GM18526 (cell line): ENCODE results near the gene ZNF710.

Source experiments
- POLR2A ChIP-seq: IDR thresholded peaks from 3 replicates; pipeline ENCODE4 v1.6.1; 2011; ENCODE audit not compliant: insufficient read length; ENCODE audit errors: extremely low read depth

The ZNF710 gene

DNA sequence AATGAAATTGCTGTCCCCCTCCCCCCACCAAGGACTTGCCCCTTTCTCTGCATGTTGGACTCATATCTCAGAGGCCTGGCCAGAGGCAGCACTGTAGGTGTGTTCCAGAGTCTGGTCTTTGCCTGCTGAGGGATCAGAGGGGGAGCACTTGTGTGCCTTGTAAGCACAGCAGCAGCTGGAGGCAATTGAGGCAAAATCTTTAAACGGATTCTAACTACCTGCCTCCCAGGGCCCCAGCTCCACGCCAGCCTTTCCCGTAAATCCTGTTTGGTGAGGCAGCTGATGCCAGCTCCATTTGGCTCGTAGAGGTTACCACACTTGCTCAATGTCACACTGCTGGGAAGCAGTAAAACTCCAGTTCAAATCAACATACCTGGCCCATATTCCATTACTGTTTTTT lies 103.4 kb downstream of the ZNF710 start:
- no peak for TF ChIP-seq POLR2A

DNA sequence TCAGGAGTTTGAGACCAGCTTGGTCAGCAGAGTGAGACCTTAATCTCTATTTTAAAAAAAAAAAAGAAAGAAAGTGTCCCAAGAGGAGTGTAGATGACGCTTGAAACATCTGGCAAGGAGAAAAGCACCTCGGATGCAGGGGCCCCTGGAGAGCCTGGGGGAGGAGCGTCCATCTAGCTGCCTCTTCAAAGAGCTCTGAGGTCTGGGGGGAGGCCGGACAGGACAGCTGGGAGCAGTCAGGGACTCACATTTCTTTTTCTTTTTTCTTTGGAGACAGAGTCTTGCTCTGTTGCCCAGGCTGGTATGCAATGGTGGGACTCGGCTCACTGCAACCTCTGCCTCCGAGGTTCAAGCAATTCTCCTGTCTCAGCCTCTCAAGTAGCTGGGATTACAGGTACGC lies 104.4 kb downstream of the ZNF710 start:
- no peak for TF ChIP-seq POLR2A

DNA sequence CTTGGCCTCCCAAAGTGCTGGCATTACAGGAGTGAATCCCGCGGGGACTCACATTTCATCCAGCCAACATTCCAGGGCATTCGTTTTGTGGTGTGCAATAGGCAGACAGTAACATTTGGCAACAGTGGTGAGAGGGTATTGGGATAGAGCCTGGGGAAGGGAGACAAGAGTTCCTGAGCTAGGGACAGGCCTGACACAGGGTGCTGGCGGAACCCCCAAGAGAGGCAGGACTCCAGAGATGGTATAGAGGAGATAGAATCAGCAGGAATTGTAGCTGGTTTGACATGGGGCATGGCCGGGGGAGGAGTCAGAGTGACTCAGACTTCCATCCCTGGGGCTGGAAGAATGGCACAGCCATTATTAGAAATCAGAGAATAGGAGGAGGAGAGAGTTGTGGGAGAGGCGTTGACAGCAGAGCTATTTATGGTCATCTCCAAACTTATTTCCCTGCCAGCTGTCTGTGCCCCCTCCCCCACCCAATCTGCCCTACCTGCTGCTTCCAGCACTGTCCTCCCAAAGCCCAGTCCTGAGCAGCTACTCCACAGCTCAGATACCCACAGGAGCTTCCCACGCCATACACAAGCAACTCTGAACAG lies 105.5 kb downstream of the ZNF710 start:
- TF ChIP-seq POLR2A, result no peak

DNA sequence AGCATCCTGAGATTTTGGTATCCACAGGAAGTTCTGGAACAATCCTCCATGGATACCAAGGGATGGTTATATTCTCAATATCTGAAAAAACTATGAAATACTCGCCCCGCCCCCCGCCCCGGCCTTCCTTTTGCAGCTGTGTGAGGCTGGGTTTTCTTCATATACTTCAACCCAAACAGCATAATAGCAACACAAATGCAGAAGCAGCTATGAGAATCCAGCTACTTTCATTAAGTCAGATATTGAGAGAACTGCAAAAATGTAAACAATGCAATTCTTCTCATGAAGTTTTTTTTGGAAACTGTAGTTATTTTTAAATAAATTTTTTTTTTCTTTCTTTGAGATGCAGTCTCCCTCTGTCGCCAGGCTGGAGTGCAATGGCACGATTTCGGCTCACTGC lies 112.0 kb downstream of the ZNF710 start:
- no peak for TF ChIP-seq POLR2A

- TF ChIP-seq POLR2A, result no peak
These were observed 113.4 kb downstream of the ZNF710 start for GRCh38 chr15:90114451-90114901.

GRCh38 chr15:90115783-90116182 lies 114.7 kb downstream of the ZNF710 start:
- TF ChIP-seq POLR2A, result no peak

DNA sequence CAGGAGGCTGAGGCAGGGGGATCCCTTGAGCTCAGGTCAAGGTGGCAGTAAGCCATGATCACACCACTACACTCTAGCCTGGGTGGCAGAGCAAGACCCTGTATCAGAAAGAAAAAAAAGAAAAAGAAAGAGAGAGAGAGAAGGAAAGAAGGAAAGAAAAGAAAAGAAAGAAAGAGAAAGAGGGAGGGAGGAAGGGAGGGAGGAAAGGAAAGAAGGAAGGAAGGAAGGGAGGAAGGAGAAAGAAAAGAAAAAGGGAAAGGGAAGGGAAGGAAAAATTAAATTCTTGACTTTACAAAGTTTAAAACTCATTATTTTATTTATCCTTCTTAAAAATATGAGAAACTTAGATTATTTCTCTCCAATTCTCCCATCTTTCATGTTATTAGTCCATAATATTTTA lies 118.2 kb downstream of the ZNF710 start:
- TF ChIP-seq POLR2A, result no peak

- no peak for TF ChIP-seq POLR2A
These were observed 120.0 kb downstream of the ZNF710 start for GRCh38 chr15:90121086-90121485.

DNA sequence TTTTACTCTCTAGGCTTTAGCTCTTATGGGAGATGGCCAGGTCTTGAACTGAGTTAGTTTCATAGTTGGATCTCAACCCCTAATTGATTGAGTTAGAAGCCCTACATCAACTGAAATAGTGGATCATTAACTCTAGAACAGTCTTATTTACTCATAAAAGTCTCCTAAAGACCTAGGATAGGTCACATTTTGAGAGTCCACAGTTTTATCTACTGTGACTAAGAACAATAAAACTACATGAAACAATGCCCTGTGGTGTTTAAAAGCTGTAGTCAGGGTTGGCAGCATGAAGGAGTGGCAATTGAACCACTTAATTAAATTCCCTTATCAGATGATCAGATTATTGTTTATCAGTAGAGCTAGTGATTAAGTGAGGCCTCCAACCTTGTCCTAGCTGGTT lies 123.4 kb downstream of the ZNF710 start:
- TF ChIP-seq POLR2A, result no peak

- TF ChIP-seq POLR2A, result no peak
These were observed 124.9 kb downstream of the ZNF710 start for GRCh38 chr15:90126022-90126421.

GRCh38 chr15:90126596-90127435 lies 125.7 kb downstream of the ZNF710 start:
- no peak for TF ChIP-seq POLR2A

DNA sequence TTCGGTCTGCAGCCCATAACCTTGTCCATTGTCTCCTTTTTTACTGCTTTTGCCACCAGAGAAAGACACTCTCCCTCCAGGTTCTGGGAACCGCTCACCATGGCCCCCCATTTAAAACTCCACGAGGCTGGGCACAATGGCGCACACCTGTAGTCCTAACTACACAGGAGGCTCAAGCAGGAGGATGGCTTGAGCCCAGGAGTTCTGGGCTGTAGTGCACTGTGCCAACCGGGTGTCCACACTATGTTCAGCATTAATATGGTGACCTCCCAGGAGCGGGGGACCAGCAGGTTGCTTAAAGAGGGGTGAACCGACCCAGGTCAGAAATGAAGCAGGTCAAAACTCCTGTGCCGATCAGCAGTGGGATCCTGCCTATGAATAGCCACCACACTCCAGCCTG lies 129.2 kb downstream of the ZNF710 start:
- TF ChIP-seq POLR2A, result no peak
